Stomach (tissue), 4 donors: ENCODE data around the gene MOV10L1.

Experiments used
- CTCF ChIP-seq, 7 experiments: fragments of 450-650 bp in 4 of 7; fragments of 200-600 bp in 3 of 7; sonication (generic) in 3 of 7; IDR thresholded peaks; one replicate each; pipeline ENCODE4 v1.5.1; 2016 to 2019; ENCODE audit warnings: antibody characterized with exemption in 7 of 7, control low read depth in 2 of 7, mild to moderate bottlenecking in 1 of 7
- POLR2A ChIP-seq, 4 donors: fragments of 450-650 bp; IDR thresholded peaks; one replicate each; pipeline ENCODE4 v1.6.1; 2016; ENCODE audit warnings: antibody characterized with exemption in 4 of 4, control low read depth in 2 of 4, mild to moderate bottlenecking in 1 of 4, moderate library complexity in 1 of 4
- POLR2AphosphoS5 ChIP-seq, 3 donors: sonication (generic); formaldehyde crosslinking; IDR thresholded peaks; one replicate each; pipeline ENCODE4 v1.6.1; 2016; ENCODE audit warnings: antibody characterized with exemption in 3 of 3

GRCh38 chr22:50210378-50211139 is 120.8 kb downstream of the MOV10L1 start:
- TF ChIP-seq CTCF (IDR thresholded peaks at IDR 0.05) (no peak), POLR2A (IDR thresholded peaks at IDR 0.05) (no peak), POLR2AphosphoS5 (IDR thresholded peaks at IDR 0.05) (no peak)
